ENCODE measurements around the gene MEGF6. TPM values are rescaled to one million over a fixed set of nuclear protein-coding genes. Genes with fewer than 3 reads are reported as not detected.

MEGF6 gene
- polyA plus RNA-seq, 1 donor (not counting 4 experiments of a cell fraction or from before 2014, with no cell fraction given) = 0.24 TPM

DNA sequence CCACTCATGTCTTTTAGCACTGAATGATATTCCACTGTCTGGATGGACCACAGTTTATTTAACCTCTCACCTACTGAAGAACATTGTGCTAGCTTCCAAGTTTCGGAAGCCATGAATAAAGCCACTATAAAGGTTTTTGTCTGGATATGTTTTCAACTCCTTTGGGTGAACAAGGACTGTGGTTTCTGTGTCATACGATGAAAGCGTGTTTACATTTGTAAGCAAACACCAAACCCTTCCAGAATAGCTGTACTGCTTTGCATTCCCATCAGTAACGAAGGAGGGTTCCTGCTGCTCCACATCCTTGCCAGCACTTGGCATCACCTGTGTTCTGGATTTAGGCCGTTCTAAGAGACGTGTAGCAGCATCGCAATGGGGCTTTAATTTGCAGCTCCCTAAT is 167.5 kb downstream of the MEGF6 start:
- H3K27me3 ChIP-seq (ENCODE audit: control insufficient read depth, extremely low read depth, insufficient read depth, low read length) = no peaks in the 10 kb centered on the region
- FAIRE-seq = no peak
- dilution Hi-C loops (cut with MboI; ENCODE audit: extremely low pct_ligation_motif_present, low sequenced_read_pairs) = no loop called here

DNA sequence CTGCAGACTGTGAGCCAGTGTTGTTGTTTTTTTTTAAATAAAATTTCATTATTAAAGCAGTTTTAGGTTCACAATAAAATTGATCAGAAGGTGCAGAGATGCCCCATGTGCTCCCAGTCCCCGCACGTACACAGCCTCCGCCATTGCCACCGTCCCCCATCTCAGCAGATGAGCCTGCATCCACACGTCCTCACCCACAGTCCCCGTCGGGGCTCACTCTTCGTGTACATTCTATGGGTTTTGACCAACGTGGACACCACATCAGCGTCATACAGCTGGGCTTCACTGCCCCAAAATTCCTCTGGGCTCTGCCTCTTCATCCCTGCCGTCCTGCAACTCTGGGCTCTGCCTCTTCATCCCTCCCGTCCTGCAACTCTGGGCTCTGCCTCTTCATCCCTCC is 168.4 kb downstream of the MEGF6 start:
- Histone ChIP-seq H3K27ac (ENCODE audit: control insufficient read depth, insufficient read depth, low read length) (no peak overlapping the region), H3K79me2 (ENCODE audit: control insufficient read depth, insufficient read depth, low read length) (no peaks in the 10 kb centered on the region), H3K9ac (ENCODE audit: control insufficient read depth, extremely low read depth, insufficient read depth, low read length) (no peak overlapping the region), H3K4me2 (ENCODE audit: control insufficient read depth, extremely low read depth, insufficient read depth, low read depth, low read length) (no peak overlapping the region), H3K4me3 (ENCODE audit: control insufficient read depth in 2 of 3, extremely low read depth in 1 of 3, insufficient read depth in 2 of 3, low read depth in 1 of 3, low read length in 3 of 3) (no peak overlapping the region), H3K9me3 (ENCODE audit: control insufficient read depth, low read depth, low read length) (no peaks in the 10 kb centered on the region), H3K36me3 (ENCODE audit: control insufficient read depth in 2 of 2, extremely low read depth in 1 of 2, insufficient read depth in 2 of 2, low read length in 2 of 2) (no peaks in the 10 kb centered on the region), H2AFZ (ENCODE audit: control insufficient read depth, low read length) (no peak overlapping the region), H3K27me3 (ENCODE audit: control insufficient read depth, extremely low read depth, insufficient read depth, low read length) (no peaks in the 10 kb centered on the region), H3K4me1 (ENCODE audit: control insufficient read depth, extremely low read depth, insufficient read depth, low read length) (no peaks in the 10 kb centered on the region), H4K20me1 (ENCODE audit: control insufficient read depth, extremely low read depth, insufficient read depth, low read length) (no peaks in the 10 kb centered on the region), H3K9me1 (ENCODE audit: control insufficient read depth, extremely low read depth, insufficient read depth, low read length) (no peaks in the 10 kb centered on the region)
- dilution Hi-C loops (cut with MboI; ENCODE audit: extremely low pct_ligation_motif_present, low sequenced_read_pairs) = no loop called here
- FAIRE-seq = no peak
- DNase-seq (ENCODE audit: low read depth, low spot score) = no peak
- TF ChIP-seq, protein P1, sequence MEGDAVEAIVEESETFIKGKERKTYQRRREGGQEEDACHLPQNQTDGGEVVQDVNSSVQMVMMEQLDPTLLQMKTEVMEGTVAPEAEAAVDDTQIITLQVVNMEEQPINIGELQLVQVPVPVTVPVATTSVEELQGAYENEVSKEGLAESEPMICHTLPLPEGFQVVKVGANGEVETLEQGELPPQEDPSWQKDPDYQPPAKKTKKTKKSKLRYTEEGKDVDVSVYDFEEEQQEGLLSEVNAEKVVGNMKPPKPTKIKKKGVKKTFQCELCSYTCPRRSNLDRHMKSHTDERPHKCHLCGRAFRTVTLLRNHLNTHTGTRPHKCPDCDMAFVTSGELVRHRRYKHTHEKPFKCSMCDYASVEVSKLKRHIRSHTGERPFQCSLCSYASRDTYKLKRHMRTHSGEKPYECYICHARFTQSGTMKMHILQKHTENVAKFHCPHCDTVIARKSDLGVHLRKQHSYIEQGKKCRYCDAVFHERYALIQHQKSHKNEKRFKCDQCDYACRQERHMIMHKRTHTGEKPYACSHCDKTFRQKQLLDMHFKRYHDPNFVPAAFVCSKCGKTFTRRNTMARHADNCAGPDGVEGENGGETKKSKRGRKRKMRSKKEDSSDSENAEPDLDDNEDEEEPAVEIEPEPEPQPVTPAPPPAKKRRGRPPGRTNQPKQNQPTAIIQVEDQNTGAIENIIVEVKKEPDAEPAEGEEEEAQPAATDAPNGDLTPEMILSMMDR (optimal IDR thresholded peaks at IDR 0.05 in 1 of 3, IDR thresholded peaks at IDR 0.05 in 1 of 3, conservative IDR thresholded peaks at IDR 0.05 in 1 of 3; ENCODE audit: extremely low read depth in 1 of 3, insufficient read depth in 2 of 3, low read length in 3 of 3) = no peak
- TF ChIP-seq EZH2 (IDR thresholded peaks at IDR 0.05; ENCODE audit: low read length) = no peak

More for the DNA sequence above, 167.5 kb downstream of the MEGF6 start:
- H4K20me1 ChIP-seq (ENCODE audit: control insufficient read depth, extremely low read depth, insufficient read depth, low read length) = no peaks in the 10 kb centered on the region
- no peaks in the 10 kb centered on the region for H3K36me3 ChIP-seq (ENCODE audit: control insufficient read depth in 2 of 2, extremely low read depth in 1 of 2, insufficient read depth in 2 of 2, low read length in 2 of 2)
- no peak for TF ChIP-seq EZH2 (IDR thresholded peaks at IDR 0.05; ENCODE audit: low read length)
- TF ChIP-seq, protein P1 (optimal IDR thresholded peaks at IDR 0.05 in 1 of 3, IDR thresholded peaks at IDR 0.05 in 1 of 3, conservative IDR thresholded peaks at IDR 0.05 in 1 of 3; ENCODE audit: extremely low read depth in 1 of 3, insufficient read depth in 2 of 3, low read length in 3 of 3) = no peak
- H3K9me3 ChIP-seq (ENCODE audit: control insufficient read depth, low read depth, low read length) = no peaks in the 10 kb centered on the region
- DNase-seq (ENCODE audit: low read depth, low spot score) = no peak
- H3K9me1 ChIP-seq (ENCODE audit: control insufficient read depth, extremely low read depth, insufficient read depth, low read length) = no peaks in the 10 kb centered on the region
- H3K79me2 ChIP-seq (ENCODE audit: control insufficient read depth, insufficient read depth, low read length) = no peaks in the 10 kb centered on the region
- H3K27ac ChIP-seq (ENCODE audit: control insufficient read depth, insufficient read depth, low read length) = no peak overlapping the region
- no peak overlapping the region for H3K9ac ChIP-seq (ENCODE audit: control insufficient read depth, extremely low read depth, insufficient read depth, low read length)
- no peak overlapping the region for H3K4me3 ChIP-seq (ENCODE audit: control insufficient read depth in 2 of 3, extremely low read depth in 1 of 3, insufficient read depth in 2 of 3, low read depth in 1 of 3, low read length in 3 of 3)
- H2AFZ ChIP-seq (ENCODE audit: control insufficient read depth, low read length) = no peak overlapping the region
- no peaks in the 10 kb centered on the region for H3K4me1 ChIP-seq (ENCODE audit: control insufficient read depth, extremely low read depth, insufficient read depth, low read length)
- no peak overlapping the region for H3K4me2 ChIP-seq (ENCODE audit: control insufficient read depth, extremely low read depth, insufficient read depth, low read depth, low read length)
